GM23338 (cell line): ENCODE results near the gene TLE3. TPM values are rescaled to one million over a fixed set of nuclear protein-coding genes. Genes with fewer than 3 reads are reported as not detected.
"Not testable (repeated sequence)": the region's sequence is repeated elsewhere in the genome, so short reads cannot be mapped to it uniquely, and the experiment has no call there.

Experiments
- ATAC-seq: fragments of 200-7000 bp; cut with Tn5 transposase; 3 replicates; pipeline ENCODE4 v1.9.1; 2020
- DNase-seq: peaks from one replicate; pipeline ENCODE4 v3.0.0-alpha.2; 2015; ENCODE audit warnings: low spot score
- H2AFZ ChIP-seq: fragments of 200-600 bp; sonication (generic); 2 replicates; pipeline ENCODE4 v1.8.0; 2016; ENCODE audit warnings: antibody characterized with exemption, mild to moderate bottlenecking, moderate library complexity
- H3F3A ChIP-seq: fragments of 200-600 bp; sonication (generic); replicated peaks from 2 replicates; pipeline ENCODE4 v1.8.0; 2017; ENCODE audit warnings: antibody characterized with exemption, mixed run types, low read depth
- H3K27ac ChIP-seq: fragments of 200-600 bp; sonication (generic); 2 replicates; pipeline ENCODE4 v1.6.1; 2016; ENCODE audit warnings: low read depth
- H3K27me3 ChIP-seq: fragments of 200-600 bp; sonication (generic); 2 replicates; pipeline ENCODE4 v1.8.0; 2016; ENCODE audit warnings: mild to moderate bottlenecking, mixed run types, moderate library complexity; ENCODE audit not compliant: insufficient read depth
- H3K36me3 ChIP-seq: fragments of 200-600 bp; sonication (generic); 2 replicates; pipeline ENCODE4 v1.8.0; 2016; ENCODE audit warnings: mild to moderate bottlenecking; ENCODE audit not compliant: insufficient read depth
- H3K4me1 ChIP-seq: fragments of 200-600 bp; sonication (generic); 2 replicates; pipeline ENCODE4 v1.8.0; 2016; ENCODE audit warnings: mild to moderate bottlenecking, moderate library complexity; ENCODE audit not compliant: insufficient read depth
- H3K4me2 ChIP-seq: fragments of 200-600 bp; sonication (generic); 2 replicates; pipeline ENCODE4 v1.7.1; 2017; ENCODE audit warnings: mixed run types
- H3K4me3 ChIP-seq: fragments of 200-600 bp; sonication (generic); 2 replicates; pipeline ENCODE4 v1.6.1; 2016; ENCODE audit warnings: mixed run types
- H3K79me2 ChIP-seq: fragments of 200-600 bp; sonication (generic); replicated peaks from 2 replicates; pipeline ENCODE4 v1.8.0; 2017; ENCODE audit warnings: mild to moderate bottlenecking; ENCODE audit not compliant: insufficient read depth
- H3K9me2 ChIP-seq: fragments of 200-600 bp; sonication (generic); 2 replicates; pipeline ENCODE4 v1.8.0; 2017; ENCODE audit not compliant: insufficient read depth
- H4K20me1 ChIP-seq: fragments of 200-600 bp; sonication (generic); replicated peaks from 2 replicates; pipeline ENCODE4 v1.8.0; 2017; ENCODE audit warnings: mild to moderate bottlenecking; ENCODE audit not compliant: insufficient read depth
- H3K27ac Mint-ChIP-seq: 2 replicates; pipeline ENCODE4 v1.8.0; 2020; ENCODE audit warnings: inconsistent platforms, mild to moderate bottlenecking, moderate library complexity, mixed read lengths
- H3K27me3 Mint-ChIP-seq: 3 replicates; pipeline ENCODE4 v1.8.0; 2022; ENCODE audit warnings: low read depth, mild to moderate bottlenecking, moderate library complexity, mixed read lengths, inconsistent platforms; ENCODE audit not compliant: insufficient read depth, poor library complexity
- H3K36me3 Mint-ChIP-seq: 3 replicates; pipeline ENCODE4 v1.8.0; 2021; ENCODE audit warnings: low read depth, mild to moderate bottlenecking, inconsistent platforms, moderate library complexity, mixed read lengths
- H3K4me1 Mint-ChIP-seq: 3 replicates; pipeline ENCODE4 v1.8.0; 2020; ENCODE audit warnings: mild to moderate bottlenecking, inconsistent platforms, mixed read lengths
- H3K4me3 Mint-ChIP-seq: 3 replicates; pipeline ENCODE4 v1.8.0; 2021; ENCODE audit warnings: moderate library complexity, mild to moderate bottlenecking, inconsistent platforms, mixed read lengths
- H3K9me3 Mint-ChIP-seq: 3 replicates; pipeline ENCODE4 v1.8.0; 2020; ENCODE audit warnings: moderate library complexity, mild to moderate bottlenecking, inconsistent platforms, mixed read lengths
- CREB1 ChIP-seq: fragments of 250-450 bp; sonication (Bioruptor Pico); IDR thresholded peaks from 2 replicates; pipeline ENCODE4 v1.5.0; 2020; ENCODE audit warnings: low read depth, mild to moderate bottlenecking, moderate library complexity
- NANOG ChIP-seq: IDR thresholded peaks from 2 replicates; pipeline ENCODE4 v1.6.1; 2016; ENCODE audit warnings: antibody characterized with exemption, borderline replicate concordance
- ZNF114 ChIP-seq: fragments of 250-450 bp; sonication (Bioruptor Pico); IDR thresholded peaks from 2 replicates; pipeline ENCODE4 v1.5.0; 2020; ENCODE audit warnings: mild to moderate bottlenecking, moderate library complexity
- polyA plus RNA-seq: library from polyadenylated mRNA; unstranded; fragments of >200 nt; fragmentation: Nextera tagmentation; extraction: Ambion mirVana; gene quantifications from 2 replicates; pipeline ENCODE4 v1.2.1, GENCODE V29; 2016
- total RNA-seq: library from RNA; depleted of rRNA; stranded (reverse); fragments of >200 nt; shearing (Covaris generic); gene quantifications from 2 replicates; pipeline ENCODE4 v1.2.3, GENCODE V29; 2014

The TLE3 gene
- total and polyA plus RNA-seq, 2 experiments from 2014 or later, result 10.4 to 79.5 TPM

- H3K36me3 ChIP-seq, H2AFZ ChIP-seq, H3K36me3 Mint-ChIP-seq, H3K4me3 Mint-ChIP-seq, H3K4me2 ChIP-seq, ATAC-seq, H3F3A ChIP-seq, H4K20me1 ChIP-seq, H3K9me2 ChIP-seq, H3K79me2 ChIP-seq, H3K27ac ChIP-seq, DNase-seq, H3K27me3 ChIP-seq, H3K9me3 Mint-ChIP-seq, H3K4me3 ChIP-seq, H3K27ac Mint-ChIP-seq: not testable (repeated sequence)
- peaks cover 21% of the 10 kb centered on the region for H3K4me1 Mint-ChIP-seq
- peaks cover 10% of the 10 kb centered on the region for H3K27me3 Mint-ChIP-seq
- H3K4me1 ChIP-seq, result peaks cover 12% of the 10 kb centered on the region
Observed at GRCh38 chr15:70112572-70113303, 15.0 kb upstream of the TLE3 start.

GRCh38 chr15:70112074-70112395, 14.3 kb upstream of the TLE3 start:
- peak overlapping the region; percentile 52; the same call in 1 of the 2 replicates for H2AFZ ChIP-seq
- Mint-ChIP-seq H3K4me1 (peaks cover 21% of the 10 kb centered on the region), H3K4me3 (peak overlapping the region; percentile 61), H3K9me3 (no peaks in the 10 kb centered on the region), H3K27ac (no peak overlapping the region), H3K27me3 (peaks cover 10% of the 10 kb centered on the region), H3K36me3 (no peaks in the 10 kb centered on the region)
- H3K79me2 ChIP-seq, result no peaks in the 10 kb centered on the region
- H3K4me2 ChIP-seq, result peak overlapping the region; percentile 79
- H3K27me3 ChIP-seq, result no peaks in the 10 kb centered on the region
- no peaks in the 10 kb centered on the region for H4K20me1 ChIP-seq
- no peaks in the 10 kb centered on the region for H3K36me3 ChIP-seq
- H3K9me2 ChIP-seq, result no peaks in the 10 kb centered on the region
- no peak for TF ChIP-seq CREB1 (CRISPR knock-in tag)
- H3K4me3 ChIP-seq, result peak overlapping the region; percentile 35
- 0 out of 2 replicates have a peak, but pooled peaks cover 3% of the 10 kb centered on the region for H3F3A ChIP-seq
- ATAC-seq, result peak; percentile 5; the same call in 2 of the 3 replicates
- peaks cover 12% of the 10 kb centered on the region for H3K4me1 ChIP-seq
- no peak overlapping the region for H3K27ac ChIP-seq
- no peak for DNase-seq

GRCh38 chr15:70111203-70112073, 13.7 kb upstream of the TLE3 start:
- Histone ChIP-seq H3K4me3 (peak overlapping the region; percentile 35), H3K9me2 (no peaks in the 10 kb centered on the region), H3K4me2 (peak overlapping the region; percentile 79), H4K20me1 (no peaks in the 10 kb centered on the region), H3K79me2 (no peaks in the 10 kb centered on the region), H3K4me1 (peaks cover 12% of the 10 kb centered on the region), H3K36me3 (no peaks in the 10 kb centered on the region), H3F3A (0 out of 2 replicates have a peak, but pooled peaks cover 3% of the 10 kb centered on the region), H3K27me3 (no peaks in the 10 kb centered on the region), H3K27ac (no peak overlapping the region), H2AFZ (peak overlapping the region; percentile 52; the same call in 1 of the 2 replicates)
- peak; percentile 48; the same call in 1 of the 2 replicates for TF ChIP-seq ZNF114 (CRISPR knock-in tag)
- TF ChIP-seq NANOG, result no peak
- Mint-ChIP-seq H3K27me3 (peaks cover 10% of the 10 kb centered on the region), H3K27ac (peak overlapping the region; percentile 83; the same call in 1 of the 2 replicates), H3K36me3 (no peaks in the 10 kb centered on the region), H3K4me1 (peaks cover 21% of the 10 kb centered on the region), H3K4me3 (peak overlapping the region; percentile 68), H3K9me3 (no peaks in the 10 kb centered on the region)
- ATAC-seq, result peak; percentile 97
- peak; percentile 93 for DNase-seq
